Right hindlimb (tissue), 1 donor: ENCODE measurements around the gene TMEM270.

Experiments
- DNase-seq: peaks from one replicate; pipeline ENCODE4 v3.0.0-alpha.2; 2018

TMEM270 gene

GRCh38 chr7:73909051-73909941 is 48.3 kb downstream of the TMEM270 start:
- DNase-seq, result peak; percentile 33

GRCh38 chr7:73909996-73910395 is 49.0 kb downstream of the TMEM270 start:
- no peak for DNase-seq

- DNase-seq, result no peak
Measured at GRCh38 chr7:73912223-73912622, 51.3 kb downstream of the TMEM270 start.
